NCI-H128 (cell line): ENCODE measurements around the gene KCNK15.
"Not testable (repeated sequence)": the region's sequence is repeated elsewhere in the genome, so short reads cannot be mapped to it uniquely, and the experiment has no call there.

Experiments used
- DNase-seq: peaks from one replicate; lab custom pipeline; 2025; ENCODE audit not compliant: unreplicated experiment; lab: John Stamatoyannopoulos, UW

The KCNK15 gene

DNA sequence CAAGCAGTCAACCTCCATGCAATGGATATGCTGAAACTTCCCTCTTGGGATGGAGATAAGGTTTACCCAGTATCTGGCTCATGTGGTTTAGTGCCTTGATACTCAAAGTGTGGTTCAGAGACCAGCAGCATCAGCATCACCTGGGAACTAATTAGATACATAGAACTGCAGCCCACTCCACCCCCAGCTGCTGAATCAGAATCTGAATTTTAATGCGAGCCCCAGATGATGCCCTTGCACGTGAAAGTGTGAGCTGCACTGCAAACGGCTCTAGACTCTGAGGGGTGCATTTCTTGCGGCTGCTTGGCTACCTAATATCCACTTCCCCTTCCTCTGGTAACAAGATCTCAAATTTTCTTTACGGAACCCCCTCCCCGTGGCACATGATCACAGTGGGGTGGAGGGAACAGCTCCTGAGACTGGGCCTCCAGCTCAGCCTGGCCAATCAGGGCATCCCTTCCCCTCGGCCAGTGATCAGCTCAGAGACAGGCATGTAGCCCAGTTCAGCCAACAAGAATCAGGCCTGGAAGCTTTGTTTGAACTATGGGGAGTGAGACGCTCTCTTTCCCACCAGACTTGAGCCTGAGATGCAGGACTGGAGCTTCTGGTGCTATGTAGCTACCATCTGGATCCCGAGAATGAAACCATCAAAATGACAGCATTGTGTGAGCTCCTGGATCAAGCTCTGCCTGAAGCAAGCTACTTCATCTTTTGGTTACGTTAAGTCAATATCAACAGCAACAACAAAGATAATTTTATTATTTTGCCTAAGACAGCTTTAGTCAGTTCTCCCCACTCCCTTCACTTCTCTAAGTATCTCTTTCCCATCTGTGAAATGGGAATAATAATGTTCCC lies 12.8 kb downstream of the KCNK15 start:
- DNase-seq, result no peak

GRCh38 chr20:44759595-44759994 lies 13.9 kb downstream of the KCNK15 start:
- no peak for DNase-seq

DNA sequence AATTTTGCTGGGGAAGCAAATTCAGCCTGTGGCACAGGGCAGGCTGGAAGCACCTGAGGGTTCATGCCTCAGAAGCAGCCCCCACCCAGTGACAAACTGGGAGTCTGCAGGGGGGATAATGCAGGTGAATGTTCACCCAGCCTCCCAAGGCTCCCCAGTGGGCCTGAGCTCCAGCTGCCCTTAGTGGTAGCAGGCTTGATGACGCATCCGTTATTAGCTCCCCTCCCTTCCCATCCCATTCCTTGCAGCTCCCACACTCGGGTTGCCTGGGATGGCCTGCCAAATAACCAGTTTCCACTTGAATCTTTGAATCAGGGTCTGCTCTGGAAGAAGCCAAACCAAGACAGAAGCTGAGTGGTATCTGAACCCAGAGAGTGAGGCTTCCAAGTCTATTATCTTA lies 15.8 kb downstream of the KCNK15 start:
- no peak for DNase-seq

GRCh38 chr20:44762466-44763140 lies 16.9 kb downstream of the KCNK15 start:
- DNase-seq, result no peak

- DNase-seq, result not testable (repeated sequence)
Observed at GRCh38 chr20:44763798-44764197, 18.1 kb downstream of the KCNK15 start.

GRCh38 chr20:44765091-44765490 lies 19.4 kb downstream of the KCNK15 start:
- no peak for DNase-seq

DNA sequence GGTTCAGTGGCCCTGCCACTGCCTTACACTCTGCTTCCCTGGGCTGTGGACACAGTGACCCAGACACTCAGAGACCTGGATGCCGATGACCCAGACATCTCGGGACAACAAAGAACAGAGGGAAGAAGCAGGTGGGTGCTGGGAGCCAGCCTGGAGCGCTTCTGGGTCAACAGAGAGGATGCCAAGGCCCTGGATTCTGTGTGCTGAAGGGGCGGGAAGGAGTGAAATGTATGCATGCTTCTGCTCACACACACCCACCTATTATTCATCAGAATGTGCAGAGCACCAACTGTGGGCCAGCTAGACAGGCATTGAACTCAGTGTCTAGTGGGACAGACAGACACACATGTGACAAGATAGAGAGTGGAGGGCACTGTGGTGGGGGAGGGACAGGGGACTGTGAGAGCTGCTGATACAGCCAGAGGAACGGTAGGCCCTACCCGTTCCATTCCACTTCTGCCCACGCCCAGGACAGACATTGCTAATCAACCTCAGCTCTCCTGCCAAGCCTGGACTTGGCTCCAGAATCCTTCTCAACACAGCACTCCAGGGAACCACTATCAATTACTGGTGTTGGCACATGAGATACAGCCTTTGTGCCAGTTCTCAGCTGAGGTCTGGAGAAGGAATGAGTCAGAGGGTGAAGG lies 20.2 kb downstream of the KCNK15 start:
- no peak for DNase-seq

DNA sequence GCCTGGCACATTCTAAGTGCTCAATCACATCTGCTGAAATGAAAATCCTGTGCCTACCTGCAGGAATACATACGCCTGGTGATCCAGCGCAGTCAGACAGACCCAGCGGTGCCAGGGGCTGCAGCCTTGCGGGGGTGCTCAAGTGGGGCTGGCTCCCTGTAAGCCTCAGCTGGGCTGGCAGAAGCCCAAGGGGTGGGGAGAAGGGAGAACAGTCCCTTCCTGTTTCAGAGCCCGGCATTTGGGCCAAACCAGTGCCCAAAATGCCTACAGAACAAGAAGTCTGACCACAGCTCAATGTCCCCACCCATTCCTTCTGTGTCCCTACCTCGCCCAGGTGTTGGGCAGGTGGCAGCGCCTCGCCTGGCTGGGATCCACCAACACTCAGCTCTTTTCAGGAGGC lies 22.6 kb downstream of the KCNK15 start:
- no peak for DNase-seq

GRCh38 chr20:44768854-44769480 lies 23.3 kb downstream of the KCNK15 start:
- no peak for DNase-seq

GRCh38 chr20:44769481-44769863 lies 23.8 kb downstream of the KCNK15 start:
- DNase-seq, result no peak

GRCh38 chr20:44770484-44771171 lies 25.0 kb downstream of the KCNK15 start:
- no peak for DNase-seq

GRCh38 chr20:44771172-44771535 lies 25.5 kb downstream of the KCNK15 start:
- no peak for DNase-seq

GRCh38 chr20:44772636-44773035 lies 27.0 kb downstream of the KCNK15 start:
- no peak for DNase-seq

GRCh38 chr20:44773070-44773829 lies 27.6 kb downstream of the KCNK15 start:
- no peak for DNase-seq

DNA sequence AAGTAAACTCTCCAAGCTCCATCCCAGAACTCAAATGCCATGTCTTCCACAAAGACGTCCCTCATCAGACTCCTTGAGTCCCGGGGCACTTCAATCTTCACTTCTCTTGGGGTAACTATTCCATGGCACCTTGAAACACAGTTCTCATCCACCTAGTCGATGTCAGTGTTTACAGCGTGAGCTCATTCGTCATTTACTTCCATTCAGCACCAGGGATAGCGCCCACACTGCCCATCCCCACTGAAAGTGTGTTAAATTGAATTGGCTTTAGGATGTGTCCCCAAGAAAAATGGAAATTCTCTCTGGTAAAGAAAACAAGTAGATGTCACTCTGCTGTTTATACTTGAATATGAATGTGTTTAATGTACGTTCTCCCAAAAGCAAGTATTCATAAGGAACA lies 31.3 kb downstream of the KCNK15 start:
- DNase-seq, result no peak

DNA sequence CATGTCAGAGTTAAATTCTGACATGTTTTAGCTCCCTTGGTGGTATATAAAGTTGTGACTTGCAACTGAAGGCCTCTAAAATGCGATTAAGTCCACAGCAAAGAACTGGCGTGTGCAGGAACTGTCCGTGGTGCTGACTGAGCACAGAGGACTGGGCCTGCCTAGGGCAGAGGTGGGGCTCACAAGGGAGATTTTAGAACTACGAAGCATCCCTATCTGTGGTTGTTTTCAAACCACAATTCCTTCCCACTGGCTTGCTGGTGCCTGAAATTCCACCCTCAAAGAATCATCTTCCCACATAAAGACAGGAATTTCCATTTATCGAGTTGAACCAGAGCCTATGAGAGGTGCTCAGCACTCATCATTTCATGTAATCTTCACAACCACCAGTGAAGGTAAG lies 34.6 kb downstream of the KCNK15 start:
- no peak for DNase-seq

- no peak for DNase-seq
Observed at GRCh38 chr20:44781118-44781517, 35.5 kb downstream of the KCNK15 start.

GRCh38 chr20:44781791-44782190 lies 36.1 kb downstream of the KCNK15 start:
- DNase-seq, result no peak

- DNase-seq, result no peak
Observed at GRCh38 chr20:44784688-44785087, 39.0 kb downstream of the KCNK15 start.

- no peak for DNase-seq
Observed at GRCh38 chr20:44785768-44786167, 40.1 kb downstream of the KCNK15 start.
